HFF-Myc (cell line): ENCODE measurements around the gene SUSD5.

Experiments
- DNase-seq: peaks from one replicate; pipeline ENCODE4 v3.0.0-alpha.2; 2011; ENCODE audit warnings: low read depth; ENCODE audit errors: extremely low read depth
- H3K4me3 ChIP-seq: replicated peaks from 2 replicates; pipeline ENCODE4 v1.5.1; 2011; ENCODE audit warnings: low read depth, mild to moderate bottlenecking, control low read depth, low read length
- CTCF ChIP-seq: IDR thresholded peaks from 2 replicates; pipeline ENCODE4 v1.5.1; 2012; ENCODE audit warnings: mild to moderate bottlenecking, low read depth, low read length, control low read depth; ENCODE audit errors: missing control alignments

The SUSD5 gene

GRCh38 chr3:33173672-33174071, 44.9 kb downstream of the SUSD5 start:
- H3K4me3 ChIP-seq = no peak overlapping the region
- TF ChIP-seq CTCF = no peak
- no peak for DNase-seq

GRCh38 chr3:33173103-33173502, 45.5 kb downstream of the SUSD5 start:
- no peak overlapping the region for H3K4me3 ChIP-seq
- TF ChIP-seq CTCF = no peak
- no peak for DNase-seq

- no peak overlapping the region for H3K4me3 ChIP-seq
- no peak for TF ChIP-seq CTCF
- no peak for DNase-seq
Observed at GRCh38 chr3:33171580-33171979, 47.0 kb downstream of the SUSD5 start.

GRCh38 chr3:33170531-33170930, 48.1 kb downstream of the SUSD5 start:
- DNase-seq = no peak
- TF ChIP-seq CTCF = no peak
- no peak overlapping the region for H3K4me3 ChIP-seq

- no peak overlapping the region for H3K4me3 ChIP-seq
- DNase-seq = no peak
- TF ChIP-seq CTCF = no peak
Observed at GRCh38 chr3:33167716-33168336, 50.8 kb downstream of the SUSD5 start.

- no peak for TF ChIP-seq CTCF
- DNase-seq = no peak
Observed at GRCh38 chr3:33167284-33167683, 51.3 kb downstream of the SUSD5 start.

GRCh38 chr3:33166095-33166494, 52.5 kb downstream of the SUSD5 start:
- no peak overlapping the region for H3K4me3 ChIP-seq
- TF ChIP-seq CTCF = no peak
- DNase-seq = no peak

More at GRCh38 chr3:33167284-33167683, 51.3 kb downstream of the SUSD5 start:
- H3K4me3 ChIP-seq = no peak overlapping the region
